T-cell (primary cell): Measurements from ENCODE around the gene LAMA3. TPM values are rescaled to one million over a fixed set of nuclear protein-coding genes. Genes with fewer than 3 reads are reported as not detected.

Experiments
- ATAC-seq, 4 experiments: fragments of 200-7000 bp in 3 of 4; fragments of 150-1000 bp in 1 of 4; cut with Tn5 transposase; replicated peaks in 1 of 4; 1 replicate in 3 of 4; 2 replicates in 1 of 4; pipeline ENCODE4 v1.10.0; 2021; ENCODE audit warnings: moderate library complexity in 3 of 4, mild to moderate bottlenecking in 2 of 4, moderate number of reproducible peaks in 1 of 4
- CTCF ChIA-PET, 2 donors: fragments of 300-600 bp; sonication (Branson Sonifier 250); formaldehyde crosslinking; loops; one replicate each; lab custom pipeline; 2022; ENCODE audit warnings: antibody characterized with exemption in 2 of 2; lab: Charles Lee
- POLR2A ChIA-PET, 2 donors: fragments of 300-600 bp; sonication (Branson Sonifier 250); formaldehyde crosslinking; loops; one replicate each; lab custom pipeline; 2022; ENCODE audit warnings: antibody characterized with exemption in 2 of 2; lab: Charles Lee
- DNase-seq, 35 experiments: peaks; one replicate each; pipeline versions ENCODE4 v3.0.0 to v3.0.0-alpha.2; 2013 to 2023
- H3K27ac ChIP-seq: one replicate; pipeline ENCODE4 v1.5.1; 2013; ENCODE audit warnings: low read length
- H3K27me3 ChIP-seq, 2 experiments: replicated peaks in 1 of 2; 1 replicate in 1 of 2; 2 replicates in 1 of 2; pipeline versions ENCODE4 v1.6.1 to v1.7.0; 2013; ENCODE audit warnings: low read length in 1 of 2, mixed read lengths in 1 of 2; ENCODE audit not compliant: control insufficient read depth in 2 of 2, insufficient read depth in 2 of 2; ENCODE audit errors: extremely low read depth in 1 of 2
- H3K36me3 ChIP-seq, 2 donors: 1 replicate in 1 of 2; 2 replicates in 1 of 2; pipeline versions ENCODE4 v1.6.1 to v1.7.0; 2013; ENCODE audit warnings: low read length in 1 of 2; ENCODE audit not compliant: control insufficient read depth in 2 of 2, insufficient read depth in 1 of 2; ENCODE audit errors: extremely low read depth in 1 of 2
- H3K4me1 ChIP-seq, 2 experiments: 1 replicate in 1 of 2; 2 replicates in 1 of 2; pipeline versions ENCODE4 v1.6.1 to v1.7.0; 2013; ENCODE audit warnings: low read length in 2 of 2, mixed read lengths in 1 of 2; ENCODE audit not compliant: insufficient read depth in 2 of 2, control insufficient read depth in 1 of 2; ENCODE audit errors: extremely low read depth in 1 of 2
- H3K4me3 ChIP-seq, 2 donors: 1 replicate in 1 of 2; 2 replicates in 1 of 2; pipeline versions ENCODE4 v1.5.1 to v1.7.0; 2013; ENCODE audit warnings: mild to moderate bottlenecking in 2 of 2, low read length in 1 of 2, moderate library complexity in 1 of 2; ENCODE audit not compliant: control insufficient read depth in 1 of 2; ENCODE audit errors: extremely low read depth in 1 of 2
- H3K9me3 ChIP-seq: 2 replicates; pipeline ENCODE4 v1.7.0; 2013
- H3K27ac Mint-ChIP-seq, 2 donors: one replicate each; pipeline ENCODE4 v1.8.0; 2020 to 2021; ENCODE audit warnings: mild to moderate bottlenecking in 2 of 2, mixed read lengths in 2 of 2
- H3K27me3 Mint-ChIP-seq, 2 donors: one replicate each; pipeline ENCODE4 v1.8.0; 2021 to 2022; ENCODE audit warnings: mixed read lengths in 2 of 2
- H3K36me3 Mint-ChIP-seq: one replicate; pipeline ENCODE4 v1.8.0; 2021; ENCODE audit warnings: mixed read lengths
- H3K4me1 Mint-ChIP-seq, 3 donors: one replicate each; pipeline ENCODE4 v1.8.0; 2020 to 2022; ENCODE audit warnings: mixed read lengths in 3 of 3, mild to moderate bottlenecking in 1 of 3
- H3K4me3 Mint-ChIP-seq, 3 donors: one replicate each; pipeline ENCODE4 v1.8.0; 2020 to 2022; ENCODE audit warnings: mild to moderate bottlenecking in 3 of 3, mixed read lengths in 3 of 3, moderate library complexity in 3 of 3
- H3K9me3 Mint-ChIP-seq, 3 donors: one replicate each; pipeline ENCODE4 v1.8.0; 2020 to 2022; ENCODE audit warnings: mixed read lengths in 3 of 3
- WGBS: methylation state at CpG from one replicate; pipeline ENCODE4 v1.1.5; 2013; ENCODE audit warnings: missing lambda C conversion rate; ENCODE audit not compliant: insufficient coverage; 5-methylcytosine and 5-hydroxymethylcytosine counted together
- total RNA-seq, 35 experiments: library from RNA in 6 of 35; stranded (reverse) in 6 of 35; fragments of 120-200 nt in 1 of 35; gene quantifications; one replicate each; pipeline versions ENCODE4 v1.2.1 to v1.2.4 and lab custom pipeline; 2013 to 2026

LAMA3 gene
- total RNA-seq, 5 donors from 2014 or later (not counting 1 experiment from before 2014, with no cell fraction given): 0.20 to 0.44 (median 0.26) TPM; not detected in 2

GRCh38 chr18:23682045-23682444 is 7.2 kb upstream of the LAMA3 start:
- 100% methylated on average over 1 of the region's 2 CpGs for WGBS
- no peaks in the 10 kb centered on the region for H3K36me3 ChIP-seq
- CTCF ChIA-PET: interaction anchor here in 1 of 2 donors (0.6 kb wide), 1 partner anchor 337 kb away, joined by 3 read pairs; no protein-coding TSS in a partner anchor
- no peak overlapping the region for H3K4me3 ChIP-seq
- no peak overlapping the region for H3K27ac Mint-ChIP-seq
- ATAC-seq (no peak), DNase-seq (no peak)
- H3K27me3 ChIP-seq: peaks cover 0 to 26% of the 10 kb centered on the region in 2 experiments
- no peaks in the 10 kb centered on the region for H3K9me3 Mint-ChIP-seq
- H3K27ac ChIP-seq: no peak overlapping the region
- H3K4me1 Mint-ChIP-seq: no peaks in the 10 kb centered on the region
- peaks cover 43 to 49% of the 10 kb centered on the region in 2 donors for H3K27me3 Mint-ChIP-seq
- no peak overlapping the region for H3K4me3 Mint-ChIP-seq
- H3K36me3 Mint-ChIP-seq: no peaks in the 10 kb centered on the region
- POLR2A ChIA-PET: no interaction called here
- H3K4me1 ChIP-seq: no peaks in the 10 kb centered on the region
- no peaks in the 10 kb centered on the region for H3K9me3 ChIP-seq

- CTCF ChIA-PET: interaction anchor here in 1 of 2 donors (0.6 kb wide), 1 partner anchor 338 kb away, joined by 3 read pairs; no protein-coding TSS in a partner anchor
- H3K27me3 ChIP-seq: peaks cover 0 to 28% of the 10 kb centered on the region in 2 experiments
- peaks cover 45 to 52% of the 10 kb centered on the region in 2 donors for H3K27me3 Mint-ChIP-seq
Measured at GRCh38 chr18:23682472-23682871, 6.8 kb upstream of the LAMA3 start.

DNA sequence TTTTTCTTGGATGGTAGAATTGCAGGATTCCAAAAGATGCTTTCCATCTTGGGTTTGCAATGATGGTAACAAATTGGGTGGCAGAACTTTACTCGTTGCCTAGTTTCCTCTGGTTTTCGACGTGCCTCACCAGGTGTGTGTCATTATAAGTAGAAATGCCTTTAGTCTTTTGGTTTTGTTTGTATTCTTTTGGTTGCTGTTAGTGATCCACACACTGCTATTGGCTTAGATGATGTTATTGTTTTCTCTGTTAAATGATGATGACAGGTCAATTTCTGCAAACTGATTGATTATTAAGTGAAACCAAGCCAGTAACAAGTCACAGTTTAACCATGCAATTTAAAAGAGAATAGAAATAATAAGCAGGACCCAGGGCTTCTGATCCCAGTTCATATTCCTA is 6.1 kb upstream of the LAMA3 start:
- Mint-ChIP-seq H3K4me1 (peaks cover 0 to under 1% (median 0%) of the 10 kb centered on the region in 3 donors), H3K36me3 (no peaks in the 10 kb centered on the region), H3K9me3 (no peaks in the 10 kb centered on the region), H3K27ac (no peak overlapping the region), H3K4me3 (no peak overlapping the region), H3K27me3 (peaks cover 49 to 57% of the 10 kb centered on the region in 2 donors)
- Histone ChIP-seq H3K9me3 (no peaks in the 10 kb centered on the region), H3K27ac (no peak overlapping the region), H3K4me3 (no peak overlapping the region), H3K4me1 (no peaks in the 10 kb centered on the region), H3K36me3 (no peaks in the 10 kb centered on the region), H3K27me3 (peaks cover 0 to 32% of the 10 kb centered on the region in 2 experiments)
- CTCF ChIA-PET: no interaction called here
- no peak for ATAC-seq
- POLR2A ChIA-PET: no interaction called here
- WGBS: no CpG with 5 or more reads among the region's 3 CpGs
- DNase-seq: no peak

More at GRCh38 chr18:23682472-23682871, 6.8 kb upstream of the LAMA3 start:
- Histone ChIP-seq H3K4me3 (no peak overlapping the region), H3K36me3 (no peaks in the 10 kb centered on the region), H3K4me1 (no peaks in the 10 kb centered on the region), H3K27ac (no peak overlapping the region), H3K9me3 (no peaks in the 10 kb centered on the region)
- Mint-ChIP-seq H3K4me1 (no peaks in the 10 kb centered on the region), H3K4me3 (no peak overlapping the region), H3K27ac (no peak overlapping the region), H3K9me3 (no peaks in the 10 kb centered on the region), H3K36me3 (no peaks in the 10 kb centered on the region)
- WGBS: 100% methylated on average over 1 of the region's 1 CpG
- POLR2A ChIA-PET: no interaction called here
- DNase-seq: no peak
- no peak for ATAC-seq

GRCh38 chr18:23683671-23684070 is 5.6 kb upstream of the LAMA3 start:
- Histone ChIP-seq H3K27me3 (peaks cover 0 to 33% of the 10 kb centered on the region in 2 experiments), H3K9me3 (no peaks in the 10 kb centered on the region), H3K4me3 (no peak overlapping the region), H3K27ac (no peak overlapping the region), H3K36me3 (no peaks in the 10 kb centered on the region), H3K4me1 (peaks cover 1 to 3% of the 10 kb centered on the region in 2 experiments)
- no peaks in the 10 kb centered on the region for H3K36me3 Mint-ChIP-seq
- POLR2A ChIA-PET: no interaction called here
- peaks cover 1 to 6% (median 2%) of the 10 kb centered on the region in 3 donors for H3K4me1 Mint-ChIP-seq
- no peaks in the 10 kb centered on the region for H3K9me3 Mint-ChIP-seq
- no peak for DNase-seq
- WGBS: no CpG with 5 or more reads among the region's 3 CpGs
- H3K27me3 Mint-ChIP-seq: peaks cover 48 to 60% of the 10 kb centered on the region in 2 donors
- CTCF ChIA-PET: no interaction called here
- ATAC-seq: no peak
- H3K27ac Mint-ChIP-seq: no peak overlapping the region
- H3K4me3 Mint-ChIP-seq: no peak overlapping the region

GRCh38 chr18:23684515-23685197 is 4.6 kb upstream of the LAMA3 start:
- ATAC-seq: no peak
- H3K9me3 ChIP-seq: no peaks in the 10 kb centered on the region
- ChIA-PET POLR2A (interaction anchor here in 1 of 2 donors (0.6 kb wide), 1 partner anchor 11 kb away, joined by 3 read pairs; no protein-coding TSS in a partner anchor), CTCF (interaction anchor here in 1 of 2 donors (0.7 kb wide), 1 partner anchor 681 kb away, joined by 3 read pairs; no protein-coding TSS in a partner anchor)
- Mint-ChIP-seq H3K27me3 (peaks cover 46 to 57% of the 10 kb centered on the region in 2 donors), H3K9me3 (no peaks in the 10 kb centered on the region), H3K4me1 (peaks cover 6 to 11% (median 6%) of the 10 kb centered on the region in 3 donors), H3K36me3 (no peaks in the 10 kb centered on the region), H3K27ac (no peak overlapping the region), H3K4me3 (no peak overlapping the region)
- WGBS: 100% methylated on average over 1 of the region's 5 CpGs
- H3K36me3 ChIP-seq: no peaks in the 10 kb centered on the region
- no peak for DNase-seq
- H3K4me1 ChIP-seq: peaks cover 3 to 10% of the 10 kb centered on the region in 2 experiments
- no peak overlapping the region for H3K27ac ChIP-seq
- peaks cover 0 to 37% of the 10 kb centered on the region in 2 experiments for H3K27me3 ChIP-seq
- no peak overlapping the region for H3K4me3 ChIP-seq

DNA sequence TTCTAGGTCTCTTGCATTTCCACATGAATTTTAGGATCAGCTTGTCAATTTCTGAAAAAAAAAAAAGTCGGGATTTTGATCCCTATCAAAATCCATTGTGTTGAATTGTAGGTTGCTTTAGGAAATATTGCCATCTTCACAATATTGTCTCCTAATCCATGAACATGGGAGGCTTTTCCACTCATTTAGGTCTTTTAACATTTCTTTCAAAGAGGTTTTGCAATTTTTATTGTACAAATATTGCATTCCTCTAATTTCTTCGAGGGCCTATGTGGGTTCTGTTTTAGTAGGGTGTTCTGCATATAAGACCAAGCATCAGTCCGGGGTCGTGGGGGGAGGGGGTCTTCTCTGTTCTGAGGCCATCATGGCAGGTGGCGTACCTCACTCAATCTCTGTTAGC is 725 bp upstream of the LAMA3 start:
- H3K4me1 ChIP-seq: peaks cover 3 to 19% of the 10 kb centered on the region in 2 experiments
- H3K27me3 ChIP-seq: peaks cover 0 to 44% of the 10 kb centered on the region in 2 experiments
- no peak for DNase-seq
- peak overlapping the region in 1 of 2 donors; percentile 17 for H3K27ac Mint-ChIP-seq
- no CpG with 5 or more reads among the region's 5 CpGs for WGBS
- H3K27ac ChIP-seq: no peak overlapping the region
- no peaks in the 10 kb centered on the region for H3K36me3 Mint-ChIP-seq
- peaks cover 33 to 52% of the 10 kb centered on the region in 2 donors for H3K27me3 Mint-ChIP-seq
- peak overlapping the region in 2 of 3 donors; percentile 65 to 74 for H3K4me3 Mint-ChIP-seq
- CTCF ChIA-PET: interaction anchor here (1.2 to 1.4 kb wide), 2 partner anchors 9 to 15 kb away, joined by 3 to 5 read pairs; no protein-coding TSS in a partner anchor
- H3K9me3 Mint-ChIP-seq: no peaks in the 10 kb centered on the region
- ATAC-seq: no peak
- POLR2A ChIA-PET: no interaction called here
- H3K4me1 Mint-ChIP-seq: peaks cover 11% of the 10 kb centered on the region in 3 donors
- no peaks in the 10 kb centered on the region for H3K9me3 ChIP-seq
- H3K4me3 ChIP-seq: peak overlapping the region in 1 of 2 donors; percentile 77
- no peaks in the 10 kb centered on the region for H3K36me3 ChIP-seq
